Heart left ventricle (tissue), 13 donors: ENCODE measurements around the gene ZNF860.

Experiments
- CTCF ChIP-seq, 12 donors: fragments of 200-600 bp; sonication (generic) in 4 of 12; IDR thresholded peaks; one replicate each; pipeline versions ENCODE4 v1.5.0 to v1.8.0; 2018 to 2022; ENCODE audit warnings: antibody characterized with exemption in 12 of 12, mild to moderate bottlenecking in 5 of 12
- POLR2A ChIP-seq, 2 donors: fragments of 450-650 bp; IDR thresholded peaks; one replicate each; pipeline ENCODE4 v1.6.1; 2017; ENCODE audit warnings: antibody characterized with exemption in 2 of 2, mild to moderate bottlenecking in 2 of 2, moderate library complexity in 2 of 2
- donor health status: ischemic (EF 13 %, LVEDD 7.1; RV severe dilation, severe dysfunction).
- donor health status: DM: no; HTN: yes; CAD: no.
- donor health status: DM: no; HTN: no; CAD: no.
- donor health status: ischemic (EF 25% LVEDD 6.9; RV normal size, moderate dysfunction).
- donor health status: ischemic (EF 25% LVEDD 5.7; RV mildly dilated, moderate dysfunction).
- donor health status: ischemic (EF 35%, LVEDD 5.7; RV mildly dilated, moderate dysfunction).
- donor health status: nonischemic (EF 11% LVEDD 7.7; RV severe dilation, severe dysfunction).
- donor health status: DM: yes; HTN: yes; CAD: no.
- donor health status: PGD.
- donor health status: ischemic (EF 29% LVEDD 5.4; RV normal size, mild dysfunction).
- donor health status: nonischemic (EF 23%, LVEDD 6.1; RV moderate dilation, normal function).

GRCh38 chr3:32021748-32022147 is 40.2 kb downstream of the ZNF860 start:
- no peak for TF ChIP-seq POLR2A (IDR thresholded peaks at IDR 0.05)
- no peak for TF ChIP-seq CTCF (IDR thresholded peaks at IDR 0.05)
